ENCODE data around the gene MXRA5. TPM values are rescaled to one million over a fixed set of nuclear protein-coding genes. Genes with fewer than 3 reads are reported as not detected.
"Not testable (repeated sequence)": the region's sequence is repeated elsewhere in the genome, so short reads cannot be mapped to it uniquely, and the experiment has no call there.

MXRA5 gene
- total and polyA plus RNA-seq, 12 donors, result 0.97 to 171 (median 14.0) TPM

DNA sequence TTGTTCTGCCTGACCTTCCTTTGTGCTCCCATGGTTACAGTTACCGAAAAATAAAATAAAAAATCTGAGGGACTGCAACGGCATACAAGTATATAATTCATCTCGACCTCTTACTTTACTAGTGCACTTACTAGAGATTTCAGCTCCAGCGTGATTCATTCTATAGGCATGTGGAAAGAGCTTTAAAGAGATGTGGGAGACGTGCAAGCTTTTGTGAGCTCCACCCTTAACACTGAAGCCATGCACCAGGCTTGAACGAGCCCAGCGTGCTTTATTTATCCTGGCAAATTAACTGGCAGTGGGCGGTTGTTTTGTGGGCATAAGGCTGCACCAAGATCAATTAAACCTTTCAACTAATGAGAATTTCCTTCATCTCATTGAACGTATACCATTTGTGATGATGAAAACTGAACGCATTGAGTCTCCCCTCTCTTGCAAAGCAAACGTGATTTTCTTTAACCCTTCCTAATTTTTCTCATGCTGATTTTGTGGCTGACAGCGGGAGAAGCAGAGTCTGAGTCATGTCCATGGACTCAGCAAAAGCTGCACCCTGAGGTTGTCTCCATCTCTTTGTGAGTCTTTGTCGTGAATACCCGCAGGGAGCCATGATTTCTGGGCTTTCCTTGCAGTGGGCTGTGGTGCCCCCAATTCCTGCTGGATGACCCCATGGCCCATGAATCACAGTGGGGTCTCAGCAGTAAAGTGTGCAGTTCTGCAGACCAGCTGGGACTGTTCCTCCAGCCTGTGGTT, 60.1 kb downstream of the MXRA5 start:
- Histone ChIP-seq H3K36me3 (replicated peaks in 1 of 2) (no peaks in the 10 kb centered on the region), H3K4me3 (no peak overlapping the region), H3K27ac (no peak overlapping the region), H3K9me3 (replicated peaks in 1 of 3) (no peaks in the 10 kb centered on the region), H3K4me1 (replicated peaks in 1 of 2) (no peaks in the 10 kb centered on the region), H3K27me3 (peaks cover 17% of the 10 kb centered on the region)
- intact Hi-C loops (cut with DNase I), result no loop called here
- 53 to 58% (median 54%) methylated on average over 11 to 14 of the region's 14 CpGs for WGBS, 4 donors
- no peak for DNase-seq
- no peak for TF ChIP-seq POLR2A (IDR thresholded peaks at IDR 0.05)
- TF ChIP-seq, protein P1, sequence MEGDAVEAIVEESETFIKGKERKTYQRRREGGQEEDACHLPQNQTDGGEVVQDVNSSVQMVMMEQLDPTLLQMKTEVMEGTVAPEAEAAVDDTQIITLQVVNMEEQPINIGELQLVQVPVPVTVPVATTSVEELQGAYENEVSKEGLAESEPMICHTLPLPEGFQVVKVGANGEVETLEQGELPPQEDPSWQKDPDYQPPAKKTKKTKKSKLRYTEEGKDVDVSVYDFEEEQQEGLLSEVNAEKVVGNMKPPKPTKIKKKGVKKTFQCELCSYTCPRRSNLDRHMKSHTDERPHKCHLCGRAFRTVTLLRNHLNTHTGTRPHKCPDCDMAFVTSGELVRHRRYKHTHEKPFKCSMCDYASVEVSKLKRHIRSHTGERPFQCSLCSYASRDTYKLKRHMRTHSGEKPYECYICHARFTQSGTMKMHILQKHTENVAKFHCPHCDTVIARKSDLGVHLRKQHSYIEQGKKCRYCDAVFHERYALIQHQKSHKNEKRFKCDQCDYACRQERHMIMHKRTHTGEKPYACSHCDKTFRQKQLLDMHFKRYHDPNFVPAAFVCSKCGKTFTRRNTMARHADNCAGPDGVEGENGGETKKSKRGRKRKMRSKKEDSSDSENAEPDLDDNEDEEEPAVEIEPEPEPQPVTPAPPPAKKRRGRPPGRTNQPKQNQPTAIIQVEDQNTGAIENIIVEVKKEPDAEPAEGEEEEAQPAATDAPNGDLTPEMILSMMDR (IDR thresholded peaks at IDR 0.05), result no peak

DNA sequence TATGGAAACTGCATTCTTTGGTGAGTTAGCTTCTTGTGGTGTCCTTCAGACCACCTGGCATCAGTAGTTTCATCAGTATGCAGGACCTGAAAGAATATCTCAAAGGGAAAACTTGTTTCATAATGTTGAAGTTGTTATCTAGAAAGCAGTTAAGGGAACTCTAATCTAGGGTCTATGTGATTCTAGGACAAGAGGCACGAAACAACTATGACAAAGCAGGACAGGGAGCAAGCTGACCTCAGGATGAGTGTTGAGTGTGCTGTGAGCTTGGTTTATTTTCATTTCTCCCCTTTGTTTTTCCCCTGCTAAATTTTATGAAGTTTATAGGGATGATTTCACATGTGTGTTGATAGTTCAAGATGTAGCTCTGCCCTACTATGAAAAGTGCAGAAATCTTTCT, 65.7 kb downstream of the MXRA5 start:
- 23 to 68% (median 63%) methylated on average over 1 of the region's 1 CpG for WGBS, 4 donors
- DNase-seq, result no peak
- Histone ChIP-seq H3K4me3 (no peak overlapping the region), H3K36me3 (replicated peaks in 1 of 2) (no peaks in the 10 kb centered on the region), H3K27ac (no peak overlapping the region), H3K4me1 (replicated peaks in 1 of 2) (no peaks in the 10 kb centered on the region), H3K9me3 (replicated peaks in 1 of 3) (peaks cover 0 to 9% (median 0%) of the 10 kb centered on the region in 3 donors), H3K27me3 (no peaks in the 10 kb centered on the region)
- intact Hi-C loops (cut with DNase I), result no loop called here
- no peak for TF ChIP-seq POLR2A (IDR thresholded peaks at IDR 0.05)
- TF ChIP-seq, protein P1 (IDR thresholded peaks at IDR 0.05), result no peak

DNA sequence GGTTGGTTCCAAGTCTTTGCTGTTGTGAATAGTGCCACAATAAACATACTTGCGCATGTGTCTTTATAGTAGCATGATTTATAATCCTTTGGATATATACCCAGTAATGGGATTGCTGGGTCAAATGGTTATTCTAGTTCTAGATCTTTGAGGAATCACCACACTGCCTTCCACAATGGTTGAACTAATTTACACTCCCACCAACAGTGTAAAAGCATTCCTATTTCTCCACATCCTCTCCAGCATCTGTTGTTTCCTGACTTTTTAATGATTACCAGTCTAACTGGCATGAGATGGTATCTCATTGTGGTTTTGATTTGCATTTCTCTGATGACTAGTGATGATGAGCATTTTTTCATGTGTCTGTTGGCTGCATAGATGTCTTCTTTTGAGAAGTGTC, 72.8 kb downstream of the MXRA5 start:
- DNase-seq; H3K9me3 ChIP-seq (replicated peaks in 1 of 3); H3K4me1 ChIP-seq (replicated peaks in 1 of 2); H3K27ac ChIP-seq; H3K4me3 ChIP-seq; intact Hi-C loops (cut with DNase I); H3K36me3 ChIP-seq (replicated peaks in 1 of 2); H3K27me3 ChIP-seq: not testable (repeated sequence)
- 86 to 94% (median 92%) methylated on average over 1 of the region's 1 CpG; no CpG with 5 or more reads in 1 of the 4 donors for WGBS, 4 donors

DNA sequence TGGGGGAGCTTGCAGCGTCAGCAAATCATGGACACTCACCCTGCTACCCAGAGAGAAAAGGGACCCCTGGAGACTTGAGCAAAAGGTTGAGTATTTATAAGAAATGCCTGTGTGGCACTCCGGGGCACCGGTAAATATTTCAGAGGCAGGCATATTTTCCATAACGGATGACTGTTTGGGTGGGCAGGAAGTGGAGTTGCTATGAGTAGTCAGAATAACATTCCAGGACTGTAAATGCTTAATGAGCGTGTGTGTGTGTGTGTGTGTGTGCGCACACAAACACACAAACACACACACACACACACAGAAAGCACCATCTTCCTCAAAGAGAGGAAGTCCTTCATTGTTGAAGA, 74.6 kb downstream of the MXRA5 start:
- 21 to 40% (median 29%) methylated on average over 6 of the region's 6 CpGs for WGBS, 4 donors
- intact Hi-C loops (cut with DNase I), result no loop called here
- Histone ChIP-seq H3K27me3 (no peaks in the 10 kb centered on the region), H3K27ac (no peak overlapping the region), H3K36me3 (replicated peaks in 1 of 2) (no peaks in the 10 kb centered on the region), H3K9me3 (replicated peaks in 1 of 3) (no peaks in the 10 kb centered on the region), H3K4me1 (replicated peaks in 1 of 2) (peaks cover 0 to 2% of the 10 kb centered on the region in 2 donors), H3K4me3 (no peak overlapping the region)
- TF ChIP-seq POLR2A (IDR thresholded peaks at IDR 0.05), result no peak
- TF ChIP-seq, protein P1 (IDR thresholded peaks at IDR 0.05), result no peak
- no peak for DNase-seq

All from adrenal gland (tissue), 12 donors.